NCI-H82 treated with DMSO at 0.1 percent for 48 hours (cell line): ENCODE measurements around the gene PCGF6.
A peak's percentile ranks its signal among the peaks of the same experiment; 100 is the strongest.

Source experiments
- DNase-seq: peaks from one replicate; lab custom pipeline; 2025; ENCODE audit not compliant: unreplicated experiment; lab: John Stamatoyannopoulos, UW

The PCGF6 gene

GRCh38 chr10:103327906-103328305 is 23.0 kb downstream of the PCGF6 start:
- DNase-seq: no peak

DNA sequence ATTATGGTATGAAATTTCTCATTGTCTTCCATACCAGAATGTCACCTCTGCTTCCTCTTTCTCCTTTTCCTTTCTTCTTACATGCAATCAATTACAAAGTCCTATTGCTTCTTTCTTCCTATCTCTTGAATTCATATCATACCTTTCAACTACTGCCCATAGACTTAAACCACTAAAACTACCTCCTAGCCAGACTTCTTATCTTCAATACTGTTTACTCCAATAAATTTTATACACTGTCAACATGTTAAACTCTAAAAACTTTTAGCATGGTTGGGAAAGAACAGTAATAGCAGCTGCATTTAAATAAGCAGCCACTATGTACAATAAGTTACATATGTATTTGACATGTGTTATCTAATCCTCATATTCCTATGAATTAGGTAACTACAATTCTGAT is 34.9 kb downstream of the PCGF6 start:
- DNase-seq: no peak

GRCh38 chr10:103310197-103310596 is 40.7 kb downstream of the PCGF6 start:
- DNase-seq: no peak

- DNase-seq: no peak
Measured at GRCh38 chr10:103307594-103307993, 43.3 kb downstream of the PCGF6 start.

DNA sequence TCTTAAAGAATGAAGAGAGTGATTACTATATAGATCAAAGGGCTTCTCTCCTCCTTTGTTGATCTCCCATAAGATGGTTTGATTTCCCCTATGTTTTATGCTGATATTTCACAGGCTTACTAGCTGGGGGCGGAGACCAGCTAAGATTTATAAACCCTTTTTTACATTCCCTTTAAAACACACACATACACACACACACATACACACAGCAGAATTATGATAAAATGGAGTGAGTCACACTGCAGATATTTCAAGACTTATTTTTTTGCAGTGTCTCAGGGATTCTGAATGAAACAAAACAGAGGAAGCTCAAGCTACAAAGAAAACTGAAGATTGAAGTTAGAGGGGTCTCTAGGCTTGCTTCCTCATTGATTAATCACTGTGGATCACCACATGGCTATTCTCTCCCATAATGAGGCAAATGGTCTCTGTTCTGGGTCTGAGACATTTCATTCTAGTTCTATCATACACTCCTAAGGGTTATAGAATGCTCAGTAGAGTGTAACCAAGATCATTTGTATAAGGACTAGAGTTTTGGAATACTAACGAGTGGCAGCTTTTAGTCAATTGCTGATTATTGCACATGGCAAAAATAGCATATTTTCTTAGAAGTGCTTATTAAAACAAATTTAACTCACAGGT is 55.4 kb downstream of the PCGF6 start:
- DNase-seq: no peak

DNA sequence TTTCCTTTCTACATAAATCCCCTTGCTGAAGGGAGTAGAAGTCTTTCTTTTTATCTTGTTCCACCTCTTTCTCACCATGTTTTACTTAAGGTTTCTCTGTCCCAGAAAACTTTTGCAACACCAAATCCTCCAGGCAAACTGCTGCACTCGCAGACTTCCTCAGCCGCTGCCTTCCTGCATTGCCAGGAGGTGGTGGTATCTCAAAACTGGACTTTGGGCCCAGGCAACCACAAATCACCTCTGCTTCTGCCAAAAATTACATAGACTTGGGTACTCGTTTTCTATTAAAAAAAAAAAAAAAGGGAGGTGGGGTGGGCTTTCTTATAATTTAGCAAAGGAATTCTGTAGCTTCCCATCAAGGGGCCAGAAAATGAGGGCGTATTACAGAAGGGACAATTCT is 59.4 kb downstream of the PCGF6 start:
- DNase-seq: no peak

- no peak for DNase-seq
Measured at GRCh38 chr10:103287992-103288391, 62.9 kb downstream of the PCGF6 start.

GRCh38 chr10:103284170-103284569 is 66.8 kb downstream of the PCGF6 start:
- DNase-seq: no peak

DNA sequence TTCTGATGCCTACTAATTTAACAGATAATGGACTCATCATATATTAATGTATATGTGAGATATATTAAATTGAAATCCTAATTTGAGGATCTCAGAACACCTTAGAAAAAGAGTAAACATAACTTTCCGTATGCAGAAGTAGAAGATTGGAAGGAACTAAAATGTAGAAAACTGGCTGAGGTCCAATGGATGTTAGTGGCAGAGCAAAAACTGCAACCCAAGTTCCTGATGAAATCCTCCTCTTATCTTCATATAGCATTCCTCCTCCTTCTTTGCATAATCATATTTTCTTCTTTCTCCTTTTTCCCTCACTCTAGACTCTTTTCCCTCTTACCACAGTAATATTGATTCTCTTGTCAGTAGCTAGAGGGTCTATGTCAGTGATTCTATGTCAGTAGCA is 68.0 kb downstream of the PCGF6 start:
- no peak for DNase-seq

- DNase-seq: peak; percentile 73
Measured at GRCh38 chr10:103281753-103282152, 69.2 kb downstream of the PCGF6 start.

DNA sequence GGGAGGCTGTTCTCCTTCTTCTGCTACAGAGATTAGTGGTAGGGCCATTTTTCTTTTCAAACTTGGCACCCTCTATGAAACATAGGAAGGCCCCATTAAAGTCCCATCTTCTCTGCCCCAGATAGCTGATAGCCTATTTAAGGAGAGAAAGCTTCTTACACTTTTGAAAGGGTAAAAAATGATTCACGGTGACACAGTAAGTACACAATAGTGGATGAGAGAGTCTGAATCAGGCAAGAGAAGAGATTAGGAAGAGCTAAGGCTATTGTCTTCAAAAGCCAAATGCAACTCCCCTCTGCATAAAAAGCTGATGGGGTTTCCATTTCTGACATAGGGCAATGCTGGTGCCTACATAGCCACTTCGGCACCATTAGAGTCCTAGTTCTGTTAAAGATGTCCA is 70.4 kb downstream of the PCGF6 start:
- DNase-seq: no peak

DNA sequence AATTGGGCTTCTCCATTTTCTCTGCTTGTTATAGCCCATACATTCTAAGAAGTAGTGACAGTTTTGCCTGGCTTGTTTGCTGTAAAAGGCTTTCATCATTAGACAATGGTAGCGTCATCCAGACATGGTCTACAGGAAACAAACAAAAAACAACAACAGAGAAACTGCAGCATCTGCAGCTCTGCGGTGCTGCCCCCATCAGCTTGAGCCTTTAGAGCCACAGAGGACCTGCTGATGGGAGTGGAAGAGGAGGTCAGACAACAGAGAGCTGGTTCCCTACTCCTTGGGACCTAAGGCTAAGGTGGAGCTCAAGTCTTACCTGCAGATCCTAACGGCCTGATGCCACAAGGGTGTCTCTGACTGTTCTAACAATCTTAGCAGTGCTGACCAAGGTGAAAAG is 70.9 kb downstream of the PCGF6 start:
- DNase-seq: no peak

DNA sequence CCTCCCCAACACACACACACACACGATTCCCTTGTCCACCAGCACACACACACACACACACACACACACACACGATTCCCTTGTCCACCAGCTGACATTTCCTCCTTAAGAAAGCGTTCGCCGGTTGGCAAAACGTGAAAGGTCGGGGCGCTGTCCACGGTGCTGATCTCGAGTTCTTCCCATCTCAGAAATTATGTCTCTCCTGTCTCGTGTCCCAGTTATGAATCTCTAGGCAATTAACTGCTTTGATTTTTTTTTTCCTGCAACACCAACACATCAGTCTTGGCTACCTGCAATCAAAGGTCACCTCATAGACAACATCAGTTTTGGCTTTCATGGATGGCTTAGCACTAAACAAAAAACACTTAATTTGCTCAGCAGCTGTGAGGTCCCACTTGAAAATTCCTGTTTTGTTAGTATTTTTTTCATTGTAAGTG is 72.1 kb downstream of the PCGF6 start:
- no peak for DNase-seq

DNA sequence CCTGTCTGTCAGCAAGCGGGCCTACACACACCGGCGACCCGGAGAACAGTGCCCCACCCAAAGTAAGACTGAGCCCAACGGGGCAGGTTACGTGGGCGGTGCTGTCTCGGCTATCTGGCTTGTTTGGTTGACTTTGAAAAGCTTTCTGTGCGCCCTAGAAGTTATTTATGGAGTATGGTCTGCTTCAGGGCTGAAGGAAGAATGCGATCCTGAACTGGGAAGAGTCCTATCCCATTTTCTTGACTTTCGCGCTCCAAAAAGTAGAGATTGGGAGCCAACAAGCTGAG is 72.5 kb downstream of the PCGF6 start:
- no peak for DNase-seq

- no peak for DNase-seq
Measured at GRCh38 chr10:103277713-103278536, 73.0 kb downstream of the PCGF6 start.

DNA sequence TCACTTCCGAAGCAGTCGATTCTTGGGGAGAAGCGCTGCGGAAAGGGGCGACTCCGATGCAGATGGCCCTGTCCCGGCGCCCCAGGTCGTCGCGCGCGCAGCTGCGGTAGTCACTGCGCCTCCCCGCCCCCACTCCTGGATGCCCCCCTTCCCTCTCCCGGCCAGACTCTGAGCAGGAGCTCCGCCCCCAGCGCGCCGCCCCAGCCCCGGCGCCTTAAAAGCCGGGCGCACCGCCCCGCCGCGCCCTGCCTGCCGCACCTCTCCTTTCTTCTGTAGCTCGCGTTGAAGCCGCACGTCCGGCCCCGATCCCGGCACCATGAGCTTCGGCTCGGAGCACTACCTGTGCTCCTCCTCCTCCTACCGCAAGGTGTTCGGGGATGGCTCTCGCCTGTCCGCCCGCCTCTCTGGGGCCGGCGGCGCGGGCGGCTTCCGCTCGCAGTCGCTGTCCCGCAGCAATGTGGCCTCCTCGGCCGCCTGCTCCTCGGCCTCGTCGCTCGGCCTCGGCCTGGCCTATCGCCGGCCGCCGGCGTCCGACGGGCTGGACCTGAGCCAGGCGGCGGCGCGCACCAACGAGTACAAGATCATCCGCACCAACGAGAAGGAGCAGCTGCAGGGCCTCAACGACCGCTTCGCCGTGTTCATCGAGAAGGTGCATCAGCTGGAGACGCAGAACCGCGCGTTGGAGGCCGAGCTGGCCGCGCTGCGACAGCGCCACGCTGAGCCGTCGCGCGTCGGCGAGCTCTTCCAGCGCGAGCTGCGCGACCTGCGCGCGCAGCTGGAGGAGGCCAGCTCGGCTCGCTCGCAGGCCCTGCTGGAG is 73.8 kb downstream of the PCGF6 start, which contains the start of gene INA:
INA (plus strand) TSS at position 243 of the 817 bp plus-strand sequence; CDS start at position 317, 74 bp downstream.
- DNase-seq: peak; percentile 60

GRCh38 chr10:103276251-103276895 is 74.6 kb downstream of the PCGF6 start:
- no peak for DNase-seq

GRCh38 chr10:103273041-103273441 is 77.9 kb downstream of the PCGF6 start:
- no peak for DNase-seq

DNA sequence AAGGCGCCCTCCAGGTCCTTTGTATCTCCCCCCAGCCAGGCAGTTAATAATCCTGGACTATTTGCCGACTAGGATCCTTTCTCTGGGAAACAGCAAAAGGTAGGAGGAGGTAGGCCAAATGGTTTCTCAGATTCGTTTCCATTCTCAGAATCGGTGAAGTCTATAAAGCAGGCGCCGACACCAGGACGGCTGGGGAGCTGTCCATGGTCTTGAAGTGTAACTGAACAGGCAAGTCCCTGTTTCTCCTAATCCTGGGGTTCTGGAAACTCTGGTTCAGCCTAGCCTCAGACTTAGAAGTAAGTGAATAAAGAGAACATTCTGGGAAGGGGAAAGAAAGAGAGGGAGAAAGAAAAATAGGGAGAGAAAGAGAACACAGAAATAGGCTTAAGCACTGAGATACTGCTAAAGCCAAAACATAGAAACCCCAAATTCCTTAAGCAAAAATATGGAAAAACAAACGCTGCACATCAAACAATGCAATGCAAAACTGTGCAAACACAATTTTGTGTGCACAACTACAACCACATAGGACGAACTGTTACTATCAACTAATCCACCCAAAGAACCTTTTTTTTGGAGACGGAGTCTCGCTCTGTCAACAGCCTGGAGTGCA is 85.1 kb downstream of the PCGF6 start:
- DNase-seq: no peak

GRCh38 chr10:103262229-103262628 is 88.7 kb downstream of the PCGF6 start:
- no peak for DNase-seq

- DNase-seq: no peak
Measured at GRCh38 chr10:103259989-103260388, 91.0 kb downstream of the PCGF6 start.
